Left lung (tissue), 10 donors: Measurements from ENCODE around the gene JAK1. TPM values are rescaled to one million over a fixed set of nuclear protein-coding genes. Genes with fewer than 3 reads are reported as not detected.

Experiments
- ATAC-seq: fragments of 200-7000 bp; cut with Tn5 transposase; one replicate; pipeline ENCODE4 v1.9.1; 2020; ENCODE audit warnings: moderate library complexity
- DNase-seq, 4 donors: peaks; one replicate each; pipeline ENCODE4 v3.0.0-alpha.2; 2013 to 2020
- H3K27ac ChIP-seq, 2 donors: fragments of 200-600 bp; sonication (generic) in 1 of 2; one replicate each; pipeline versions ENCODE4 v1.5.0 to v1.8.0; 2020 to 2021
- H3K27me3 ChIP-seq, 2 donors: fragments of 200-600 bp; sonication (generic) in 1 of 2; one replicate each; pipeline versions ENCODE4 v1.5.0 to v1.8.0; 2020 to 2021
- H3K36me3 ChIP-seq, 2 donors: fragments of 200-600 bp; sonication (generic) in 1 of 2; one replicate each; pipeline versions ENCODE4 v1.5.0 to v1.8.0; 2020 to 2021
- H3K4me1 ChIP-seq, 2 donors: fragments of 200-600 bp; one replicate each; pipeline ENCODE4 v1.8.0; 2021
- H3K4me3 ChIP-seq, 2 donors: fragments of 200-600 bp; sonication (generic) in 1 of 2; one replicate each; pipeline versions ENCODE4 v1.5.0 to v1.8.0; 2020 to 2021; ENCODE audit warnings: mild to moderate bottlenecking in 1 of 2
- H3K9me3 ChIP-seq, 2 donors: fragments of 200-600 bp; sonication (generic) in 1 of 2; one replicate each; pipeline versions ENCODE4 v1.5.0 to v1.8.0; 2020 to 2021
- intact Hi-C, 2 donors: fragments of 100-400 bp; cut with DNase I; formaldehyde crosslinking; loops; one replicate each; pipeline versions ENCODE4 v1.11.2 to v1.14.2; 2022
- polyA plus RNA-seq, 6 donors: library from polyadenylated mRNA; unstranded; fragments of 120-200 nt; gene quantifications; one replicate each; pipeline ENCODE4 v1.2.1, GENCODE V29; 2013; ENCODE audit not compliant: insufficient read length in 6 of 6
- total RNA-seq, 2 donors: library from RNA; stranded (reverse); fragmentation: NEBNext Ultra II Directional; extraction: Animal tissue kit (Norgen Biotek cat#: 25700); gene quantifications; one replicate each; pipeline ENCODE4 v1.2.1, GENCODE V29; 2021
- TF ChIP-seq, protein P1 (sequence below), 2 donors: fragments of 200-600 bp; sonication (generic) in 1 of 2; IDR thresholded peaks; one replicate each; pipeline versions ENCODE4 v1.5.0 to v1.8.0; 2021; ENCODE audit warnings: antibody characterized with exemption in 2 of 2
- donor health status: DM: no; HTN: yes; CAD: no.
- donor health status: DM: no; HTN: no; CAD: no.

The JAK1 gene
- total and polyA plus RNA-seq, 8 donors = 103 to 162 (median 115) TPM

DNA sequence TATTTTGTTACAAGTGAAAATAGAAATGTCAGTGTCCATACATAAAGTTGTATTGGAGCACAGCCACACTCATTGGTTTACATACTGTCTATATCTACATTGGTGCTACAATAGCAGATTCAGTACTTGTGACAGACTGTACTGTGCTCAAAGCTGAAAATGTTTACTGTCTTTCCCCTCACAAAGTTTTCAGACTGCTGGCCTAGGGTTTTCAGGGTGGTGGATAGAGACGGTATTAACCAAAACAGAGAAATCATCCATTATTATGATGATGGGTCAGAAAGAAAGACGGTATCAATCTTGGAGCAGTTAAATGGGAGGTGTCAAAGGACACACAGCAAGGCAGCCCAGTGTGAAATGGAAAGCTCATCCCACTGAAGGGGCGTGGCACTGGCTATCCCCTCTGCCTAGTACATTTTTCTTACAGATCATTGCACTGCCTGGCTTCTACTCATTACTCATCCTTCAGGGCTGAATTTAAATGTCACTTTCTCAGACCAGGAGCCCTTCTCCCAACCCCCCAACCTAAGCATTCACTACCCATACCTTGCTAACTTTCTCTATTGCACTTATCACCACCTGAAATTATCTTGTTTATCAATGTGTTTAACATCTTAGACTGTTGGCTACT lies 10.2 kb downstream of the JAK1 start:
- TF ChIP-seq, protein P1, sequence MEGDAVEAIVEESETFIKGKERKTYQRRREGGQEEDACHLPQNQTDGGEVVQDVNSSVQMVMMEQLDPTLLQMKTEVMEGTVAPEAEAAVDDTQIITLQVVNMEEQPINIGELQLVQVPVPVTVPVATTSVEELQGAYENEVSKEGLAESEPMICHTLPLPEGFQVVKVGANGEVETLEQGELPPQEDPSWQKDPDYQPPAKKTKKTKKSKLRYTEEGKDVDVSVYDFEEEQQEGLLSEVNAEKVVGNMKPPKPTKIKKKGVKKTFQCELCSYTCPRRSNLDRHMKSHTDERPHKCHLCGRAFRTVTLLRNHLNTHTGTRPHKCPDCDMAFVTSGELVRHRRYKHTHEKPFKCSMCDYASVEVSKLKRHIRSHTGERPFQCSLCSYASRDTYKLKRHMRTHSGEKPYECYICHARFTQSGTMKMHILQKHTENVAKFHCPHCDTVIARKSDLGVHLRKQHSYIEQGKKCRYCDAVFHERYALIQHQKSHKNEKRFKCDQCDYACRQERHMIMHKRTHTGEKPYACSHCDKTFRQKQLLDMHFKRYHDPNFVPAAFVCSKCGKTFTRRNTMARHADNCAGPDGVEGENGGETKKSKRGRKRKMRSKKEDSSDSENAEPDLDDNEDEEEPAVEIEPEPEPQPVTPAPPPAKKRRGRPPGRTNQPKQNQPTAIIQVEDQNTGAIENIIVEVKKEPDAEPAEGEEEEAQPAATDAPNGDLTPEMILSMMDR (IDR thresholded peaks at IDR 0.05) = no peak
- ATAC-seq (peak; percentile 34), DNase-seq (no peak)
- H3K27me3 ChIP-seq = no peaks in the 10 kb centered on the region
- peaks cover 22 to 84% of the 10 kb centered on the region in 2 donors for H3K4me1 ChIP-seq
- H3K9me3 ChIP-seq = no peaks in the 10 kb centered on the region
- no peak overlapping the region for H3K4me3 ChIP-seq
- H3K36me3 ChIP-seq = no peaks in the 10 kb centered on the region
- H3K27ac ChIP-seq = peak overlapping the region; percentile 44 to 71
- intact Hi-C loops = loop anchor here in 1 of 2 donors (10.0 kb wide), 1 partner anchor 71 kb away; no protein-coding TSS in a partner anchor

DNA sequence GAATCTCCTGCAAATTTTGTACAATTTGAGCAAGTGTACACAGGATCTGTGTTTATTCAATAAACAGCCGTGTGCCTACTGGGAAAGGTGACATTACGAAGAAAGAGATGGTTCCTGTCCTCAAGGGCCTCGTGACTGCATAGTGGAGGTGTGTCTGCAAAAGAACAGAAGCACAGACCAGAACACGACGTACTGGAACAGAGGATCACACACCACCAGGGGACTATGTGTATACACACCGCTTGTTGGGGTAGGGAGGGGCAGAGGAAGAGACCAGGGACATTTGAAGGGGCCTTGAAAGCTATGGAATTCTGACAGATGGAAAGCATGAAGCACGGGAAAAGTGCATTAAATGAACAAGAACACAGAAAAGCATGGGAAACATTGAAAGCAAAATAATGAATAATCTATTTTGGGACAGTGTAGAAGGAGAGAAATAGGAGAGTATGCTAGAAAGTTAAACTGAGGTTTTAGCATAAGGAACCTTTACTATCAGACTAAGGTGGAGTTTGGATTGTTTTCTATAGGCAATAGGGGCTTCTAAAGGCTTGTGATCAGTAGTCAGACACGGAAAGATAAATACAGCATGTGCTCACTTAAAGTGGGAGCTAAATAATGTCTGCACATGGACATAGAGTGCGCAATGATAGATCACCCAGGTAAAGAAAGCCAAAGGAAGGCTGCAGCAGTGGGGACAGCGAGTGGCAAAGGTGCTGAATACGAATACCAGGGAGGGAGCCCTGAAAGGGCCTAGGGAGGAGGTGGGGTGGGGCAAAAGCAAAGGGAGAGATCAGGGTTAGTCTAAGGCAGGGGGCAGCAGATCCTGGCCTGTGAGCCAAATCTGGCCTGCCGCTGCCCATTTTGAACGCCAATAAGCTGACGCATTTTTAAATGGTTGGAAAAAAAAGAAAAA lies 11.0 kb downstream of the JAK1 start:
- H3K27ac ChIP-seq = peak overlapping the region; percentile 44 to 57
- TF ChIP-seq, protein P1 (IDR thresholded peaks at IDR 0.05) = no peak
- DNase-seq = peak in 1 of 4 donors; percentile 63
- intact Hi-C loops = loop anchor here in 1 of 2 donors (10.0 kb wide), 1 partner anchor 71 kb away; no protein-coding TSS in a partner anchor
- no peaks in the 10 kb centered on the region for H3K9me3 ChIP-seq
- ATAC-seq = peak; percentile 87
- peaks cover 22 to 80% of the 10 kb centered on the region in 2 donors for H3K4me1 ChIP-seq
- H3K36me3 ChIP-seq = no peaks in the 10 kb centered on the region
- no peak overlapping the region for H3K4me3 ChIP-seq
- no peaks in the 10 kb centered on the region for H3K27me3 ChIP-seq

DNA sequence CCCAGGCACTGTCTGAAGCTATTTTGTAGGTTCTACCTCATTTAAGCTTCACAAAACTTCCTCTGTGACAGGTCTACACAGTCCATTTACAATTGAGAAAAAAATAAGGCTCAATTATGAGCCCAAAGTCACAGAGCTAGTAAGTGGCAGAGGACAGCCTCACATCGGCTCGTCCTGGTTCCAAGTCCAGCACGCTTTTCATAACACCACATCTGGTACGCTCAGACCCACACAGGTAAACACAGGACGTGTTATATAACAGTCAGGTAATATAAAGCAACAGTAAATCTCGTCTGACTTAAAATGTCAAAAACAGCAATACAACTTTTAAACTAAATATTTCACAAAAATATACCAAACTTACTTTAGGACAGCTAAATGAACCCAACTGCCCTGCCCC lies 13.1 kb downstream of the JAK1 start:
- TF ChIP-seq, protein P1 (IDR thresholded peaks at IDR 0.05) = no peak
- H3K36me3 ChIP-seq = no peaks in the 10 kb centered on the region
- H3K4me3 ChIP-seq = no peak overlapping the region
- DNase-seq (no peak), ATAC-seq (no peak)
- intact Hi-C loops = loop anchor here in 1 of 2 donors (10.0 kb wide), 1 partner anchor 68 kb away; no protein-coding TSS in a partner anchor
- H3K9me3 ChIP-seq = no peaks in the 10 kb centered on the region
- H3K27ac ChIP-seq = no peak overlapping the region
- no peaks in the 10 kb centered on the region for H3K27me3 ChIP-seq
- H3K4me1 ChIP-seq = peaks cover 22 to 87% of the 10 kb centered on the region in 2 donors

DNA sequence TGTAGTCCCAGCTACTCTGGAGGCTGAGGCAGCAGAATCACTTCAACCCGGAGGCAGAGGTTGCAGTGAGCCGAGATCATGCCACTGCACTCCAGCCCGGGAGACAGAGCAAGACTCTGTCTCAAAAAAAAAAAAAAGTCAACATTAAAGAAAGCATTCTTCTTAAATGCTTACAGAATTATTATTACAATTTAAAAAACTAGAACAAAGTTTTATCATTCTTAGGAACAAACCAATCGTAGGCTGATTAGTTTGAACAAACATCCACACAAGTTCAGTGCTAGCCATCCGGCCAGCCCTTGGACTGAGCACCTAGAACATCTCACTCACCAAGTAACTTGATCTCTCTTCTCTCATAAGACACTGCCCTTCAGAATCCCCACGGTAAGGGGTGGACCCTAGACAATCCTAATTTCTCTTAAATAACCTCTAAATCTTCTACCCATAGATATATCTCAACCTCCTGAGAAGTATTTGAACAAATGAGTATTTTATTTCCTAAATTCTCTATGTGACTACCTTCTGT lies 16.0 kb downstream of the JAK1 start:
- no peak overlapping the region for H3K4me3 ChIP-seq
- no peak for DNase-seq
- H3K4me1 ChIP-seq = peaks cover 5 to 72% of the 10 kb centered on the region in 2 donors
- H3K27ac ChIP-seq = no peak overlapping the region
- H3K27me3 ChIP-seq = no peaks in the 10 kb centered on the region
- intact Hi-C loops = loop anchor here in 1 of 2 donors (10.0 kb wide), 1 partner anchor 66 kb away; no protein-coding TSS in a partner anchor
- no peaks in the 10 kb centered on the region for H3K36me3 ChIP-seq
- H3K9me3 ChIP-seq = no peaks in the 10 kb centered on the region
- ATAC-seq = no peak
- TF ChIP-seq, protein P1 (IDR thresholded peaks at IDR 0.05) = no peak
